Stomach (tissue), 4 donors: ENCODE data around the gene UGT1A7.

Experiments used
- POLR2A ChIP-seq, 4 donors: fragments of 450-650 bp; IDR thresholded peaks; one replicate each; pipeline ENCODE4 v1.6.1; 2016; ENCODE audit warnings: antibody characterized with exemption in 4 of 4, control low read depth in 2 of 4, mild to moderate bottlenecking in 1 of 4, moderate library complexity in 1 of 4
- TF ChIP-seq, protein P1 (sequence below), 7 experiments: fragments of 450-650 bp in 4 of 7; fragments of 200-600 bp in 3 of 7; sonication (generic) in 3 of 7; IDR thresholded peaks; one replicate each; pipeline ENCODE4 v1.5.1; 2016 to 2019; ENCODE audit warnings: antibody characterized with exemption in 7 of 7, control low read depth in 2 of 7, mild to moderate bottlenecking in 1 of 7

DNA sequence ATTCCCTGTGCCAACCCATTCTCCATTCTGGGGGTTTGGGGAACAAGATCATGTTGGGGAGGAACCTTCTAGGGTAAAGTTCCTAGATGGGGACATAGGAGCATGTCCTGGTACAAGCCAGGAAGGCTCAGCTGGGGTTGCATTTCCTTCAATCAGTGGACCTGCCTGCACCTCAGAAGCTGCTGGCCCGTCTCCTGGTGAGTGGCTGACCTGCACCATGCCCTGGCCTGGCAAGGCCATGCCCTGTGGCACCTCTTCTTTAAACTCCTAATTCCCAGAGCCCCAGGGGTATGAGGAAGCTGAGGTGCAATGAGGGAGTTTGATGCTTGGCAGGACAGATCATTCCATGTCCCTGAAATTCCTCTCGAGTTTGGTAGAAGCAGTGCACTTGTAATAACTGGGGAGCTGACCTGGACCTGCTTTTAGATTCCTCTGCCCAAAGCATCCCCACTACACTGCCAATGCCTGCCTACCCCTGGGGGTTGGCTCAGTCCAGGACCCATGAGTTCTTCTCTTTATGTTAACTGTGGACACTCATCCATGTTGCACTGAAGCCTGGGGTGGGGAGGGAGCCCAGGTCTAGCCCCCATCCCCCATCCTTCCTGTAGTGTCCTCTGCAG lies 121.7 kb downstream of the UGT1A7 start:
- TF ChIP-seq, protein P1, sequence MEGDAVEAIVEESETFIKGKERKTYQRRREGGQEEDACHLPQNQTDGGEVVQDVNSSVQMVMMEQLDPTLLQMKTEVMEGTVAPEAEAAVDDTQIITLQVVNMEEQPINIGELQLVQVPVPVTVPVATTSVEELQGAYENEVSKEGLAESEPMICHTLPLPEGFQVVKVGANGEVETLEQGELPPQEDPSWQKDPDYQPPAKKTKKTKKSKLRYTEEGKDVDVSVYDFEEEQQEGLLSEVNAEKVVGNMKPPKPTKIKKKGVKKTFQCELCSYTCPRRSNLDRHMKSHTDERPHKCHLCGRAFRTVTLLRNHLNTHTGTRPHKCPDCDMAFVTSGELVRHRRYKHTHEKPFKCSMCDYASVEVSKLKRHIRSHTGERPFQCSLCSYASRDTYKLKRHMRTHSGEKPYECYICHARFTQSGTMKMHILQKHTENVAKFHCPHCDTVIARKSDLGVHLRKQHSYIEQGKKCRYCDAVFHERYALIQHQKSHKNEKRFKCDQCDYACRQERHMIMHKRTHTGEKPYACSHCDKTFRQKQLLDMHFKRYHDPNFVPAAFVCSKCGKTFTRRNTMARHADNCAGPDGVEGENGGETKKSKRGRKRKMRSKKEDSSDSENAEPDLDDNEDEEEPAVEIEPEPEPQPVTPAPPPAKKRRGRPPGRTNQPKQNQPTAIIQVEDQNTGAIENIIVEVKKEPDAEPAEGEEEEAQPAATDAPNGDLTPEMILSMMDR (IDR thresholded peaks at IDR 0.05) = no peak
- TF ChIP-seq POLR2A (IDR thresholded peaks at IDR 0.05) = no peak
